Activated CD8-positive, alpha-beta memory T cell treated with anti-CD3 and anti-CD28 coated beads, Interleukin-2, amount 10 ng/mL, durations not matched to agents 7 days and 5 days (primary cell): ENCODE results near the gene FN1. TPM values are rescaled to one million over a fixed set of nuclear protein-coding genes. Genes with fewer than 3 reads are reported as not detected.
"Not testable (repeated sequence)": the region's sequence is repeated elsewhere in the genome, so short reads cannot be mapped to it uniquely, and the experiment has no call there.

Source experiments
- ATAC-seq: fragments of 150-1000 bp; cut with Tn5 transposase; one replicate; pipeline ENCODE4 v1.10.0; 2021; ENCODE audit warnings: moderate library complexity
- CTCF ChIA-PET: fragments of 350-600 bp; sonication (Branson Sonifier 250); formaldehyde crosslinking; loops from one replicate; lab custom pipeline; 2021; ENCODE audit warnings: antibody characterized with exemption; lab: Charles Lee
- DNase-seq: peaks from one replicate; pipeline ENCODE4 v3.0.0-alpha.2; 2020
- H3K27ac Mint-ChIP-seq: one replicate; pipeline ENCODE4 v1.8.0; 2021; ENCODE audit warnings: mild to moderate bottlenecking, mixed read lengths
- H3K27me3 Mint-ChIP-seq: one replicate; pipeline ENCODE4 v1.8.0; 2021; ENCODE audit warnings: mixed read lengths
- H3K36me3 Mint-ChIP-seq: one replicate; pipeline ENCODE4 v1.8.0; 2021; ENCODE audit warnings: mild to moderate bottlenecking, mixed read lengths
- H3K4me1 Mint-ChIP-seq: one replicate; pipeline ENCODE4 v1.8.0; 2021; ENCODE audit warnings: mixed read lengths
- H3K4me3 Mint-ChIP-seq: one replicate; pipeline ENCODE4 v1.8.0; 2021; ENCODE audit warnings: mild to moderate bottlenecking, moderate library complexity, mixed read lengths
- H3K9me3 Mint-ChIP-seq: one replicate; pipeline ENCODE4 v1.8.0; 2022; ENCODE audit warnings: low read depth, mixed read lengths
- total RNA-seq, 2 experiments: library from RNA; stranded (reverse); gene quantifications; one replicate each; pipeline ENCODE4 v1.2.3, GENCODE V29; 2021

The FN1 gene
- total RNA-seq, 2 experiments from 2014 or later = 0.70 to 2.5 TPM

- no peaks in the 10 kb centered on the region for H3K27me3 Mint-ChIP-seq
These were observed 71.4 kb downstream of the FN1 start for GRCh38 chr2:215364157-215365155.

GRCh38 chr2:215363461-215364156 lies 72.3 kb downstream of the FN1 start:
- Mint-ChIP-seq H3K27me3 (no peaks in the 10 kb centered on the region), H3K4me3 (no peak overlapping the region), H3K36me3 (peaks cover 23% of the 10 kb centered on the region), H3K9me3 (no peaks in the 10 kb centered on the region), H3K27ac (no peak overlapping the region), H3K4me1 (no peaks in the 10 kb centered on the region)
- DNase-seq (no peak), ATAC-seq (no peak)
- CTCF ChIA-PET = no interaction called here

More at GRCh38 chr2:215364157-215365155, 71.4 kb downstream of the FN1 start:
- DNase-seq = no peak
- no peak overlapping the region for H3K4me3 Mint-ChIP-seq
- no peaks in the 10 kb centered on the region for H3K9me3 Mint-ChIP-seq
- ATAC-seq = no peak
- no peaks in the 10 kb centered on the region for H3K4me1 Mint-ChIP-seq
- H3K36me3 Mint-ChIP-seq = peaks cover 23% of the 10 kb centered on the region
- CTCF ChIA-PET = no interaction called here
- no peak overlapping the region for H3K27ac Mint-ChIP-seq

- Mint-ChIP-seq H3K27me3 (no peaks in the 10 kb centered on the region), H3K36me3 (peaks cover 23% of the 10 kb centered on the region), H3K27ac (no peak overlapping the region), H3K4me3 (no peak overlapping the region), H3K4me1 (no peaks in the 10 kb centered on the region), H3K9me3 (no peaks in the 10 kb centered on the region)
- no peak for DNase-seq
- ATAC-seq = no peak
- CTCF ChIA-PET = no interaction called here
These were observed 72.8 kb downstream of the FN1 start for GRCh38 chr2:215363039-215363438.

GRCh38 chr2:215362562-215362904 lies 73.3 kb downstream of the FN1 start:
- CTCF ChIA-PET = no interaction called here
- H3K9me3 Mint-ChIP-seq = no peaks in the 10 kb centered on the region

GRCh38 chr2:215361876-215362561 lies 73.8 kb downstream of the FN1 start:
- CTCF ChIA-PET = no interaction called here
- H3K27ac Mint-ChIP-seq = no peak overlapping the region
- no peaks in the 10 kb centered on the region for H3K4me1 Mint-ChIP-seq
- ATAC-seq (no peak), DNase-seq (no peak)
- no peak overlapping the region for H3K4me3 Mint-ChIP-seq
- H3K27me3 Mint-ChIP-seq = no peaks in the 10 kb centered on the region
- H3K9me3 Mint-ChIP-seq = no peaks in the 10 kb centered on the region
- peaks cover 22% of the 10 kb centered on the region for H3K36me3 Mint-ChIP-seq

More at GRCh38 chr2:215362562-215362904, 73.3 kb downstream of the FN1 start:
- no peak overlapping the region for H3K27ac Mint-ChIP-seq
- H3K4me1 Mint-ChIP-seq = no peaks in the 10 kb centered on the region
- peaks cover 22% of the 10 kb centered on the region for H3K36me3 Mint-ChIP-seq
- H3K4me3 Mint-ChIP-seq = no peak overlapping the region
- H3K27me3 Mint-ChIP-seq = no peaks in the 10 kb centered on the region
- ATAC-seq (no peak), DNase-seq (no peak)

- H3K27ac Mint-ChIP-seq = no peak overlapping the region
These were observed 74.5 kb downstream of the FN1 start for GRCh38 chr2:215361211-215361875.

GRCh38 chr2:215360596-215360995 lies 75.3 kb downstream of the FN1 start:
- no peaks in the 10 kb centered on the region for H3K27me3 Mint-ChIP-seq
- no peak overlapping the region for H3K4me3 Mint-ChIP-seq
- CTCF ChIA-PET = no interaction called here
- H3K27ac Mint-ChIP-seq = no peak overlapping the region
- no peaks in the 10 kb centered on the region for H3K9me3 Mint-ChIP-seq
- ATAC-seq (no peak), DNase-seq (no peak)
- no peaks in the 10 kb centered on the region for H3K4me1 Mint-ChIP-seq
- peaks cover 19% of the 10 kb centered on the region for H3K36me3 Mint-ChIP-seq

More at GRCh38 chr2:215361211-215361875, 74.5 kb downstream of the FN1 start:
- Mint-ChIP-seq H3K27me3 (no peaks in the 10 kb centered on the region), H3K4me3 (no peak overlapping the region), H3K36me3 (peaks cover 19% of the 10 kb centered on the region), H3K9me3 (no peaks in the 10 kb centered on the region), H3K4me1 (no peaks in the 10 kb centered on the region)
- no peak for ATAC-seq
- DNase-seq = no peak
- CTCF ChIA-PET = no interaction called here

GRCh38 chr2:215360059-215360458 lies 75.8 kb downstream of the FN1 start:
- H3K27ac Mint-ChIP-seq, H3K4me3 Mint-ChIP-seq, ATAC-seq, DNase-seq, H3K9me3 Mint-ChIP-seq, CTCF ChIA-PET, H3K4me1 Mint-ChIP-seq, H3K27me3 Mint-ChIP-seq: not testable (repeated sequence)
- H3K36me3 Mint-ChIP-seq = peaks cover 19% of the 10 kb centered on the region

GRCh38 chr2:215359576-215359922 lies 76.3 kb downstream of the FN1 start:
- ATAC-seq (no peak), DNase-seq (no peak)
- no peaks in the 10 kb centered on the region for H3K9me3 Mint-ChIP-seq
- H3K36me3 Mint-ChIP-seq = peaks cover 15% of the 10 kb centered on the region
- H3K4me1 Mint-ChIP-seq = no peaks in the 10 kb centered on the region
- H3K27ac Mint-ChIP-seq = no peak overlapping the region
- CTCF ChIA-PET = no interaction called here
- no peak overlapping the region for H3K4me3 Mint-ChIP-seq
- no peaks in the 10 kb centered on the region for H3K27me3 Mint-ChIP-seq

- Mint-ChIP-seq H3K27me3 (no peaks in the 10 kb centered on the region), H3K4me1 (no peaks in the 10 kb centered on the region), H3K4me3 (no peak overlapping the region), H3K9me3 (no peaks in the 10 kb centered on the region), H3K36me3 (peaks cover 17% of the 10 kb centered on the region), H3K27ac (no peak overlapping the region)
- CTCF ChIA-PET = no interaction called here
- DNase-seq (no peak), ATAC-seq (no peak)
These were observed 76.8 kb downstream of the FN1 start for GRCh38 chr2:215358891-215359575.

- CTCF ChIA-PET = no interaction called here
- H3K4me1 Mint-ChIP-seq = no peaks in the 10 kb centered on the region
- no peak for ATAC-seq
- H3K27ac Mint-ChIP-seq = no peak overlapping the region
- peaks cover 14% of the 10 kb centered on the region for H3K36me3 Mint-ChIP-seq
- H3K27me3 Mint-ChIP-seq = no peaks in the 10 kb centered on the region
- DNase-seq = no peak
- H3K9me3 Mint-ChIP-seq = no peaks in the 10 kb centered on the region
- no peak overlapping the region for H3K4me3 Mint-ChIP-seq
These were observed 77.5 kb downstream of the FN1 start for GRCh38 chr2:215358312-215358845.

GRCh38 chr2:215357660-215358059 lies 78.2 kb downstream of the FN1 start:
- CTCF ChIA-PET = no interaction called here
- Mint-ChIP-seq H3K27ac (no peak overlapping the region), H3K27me3 (no peaks in the 10 kb centered on the region), H3K4me1 (no peaks in the 10 kb centered on the region), H3K9me3 (no peaks in the 10 kb centered on the region), H3K36me3 (peaks cover 15% of the 10 kb centered on the region), H3K4me3 (no peak overlapping the region)
- no peak for DNase-seq
- ATAC-seq = no peak
